Kidney capillary endothelial cell (primary cell): ENCODE data around the gene CORO1C.

Experiments used
- DNase-seq: peaks from one replicate; pipeline ENCODE4 v3.0.0-alpha.2; 2018; ENCODE audit warnings: low spot score

The CORO1C gene

GRCh38 chr12:108647585-108648287 is 83.6 kb downstream of the CORO1C start:
- DNase-seq: no peak

GRCh38 chr12:108646600-108647579 is 84.4 kb downstream of the CORO1C start:
- DNase-seq: no peak

GRCh38 chr12:108645686-108646599 is 85.4 kb downstream of the CORO1C start:
- no peak for DNase-seq

GRCh38 chr12:108644811-108645120 is 86.6 kb downstream of the CORO1C start:
- DNase-seq: no peak

GRCh38 chr12:108643941-108644810 is 87.1 kb downstream of the CORO1C start:
- peak; percentile 76 for DNase-seq

GRCh38 chr12:108642899-108643654 is 88.2 kb downstream of the CORO1C start:
- DNase-seq: no peak

GRCh38 chr12:108642269-108642870 is 88.9 kb downstream of the CORO1C start:
- DNase-seq: no peak

- no peak for DNase-seq
Observed at GRCh38 chr12:108641446-108642268, 89.7 kb downstream of the CORO1C start.

- DNase-seq: no peak
Observed at GRCh38 chr12:108640802-108641445, 90.4 kb downstream of the CORO1C start.

GRCh38 chr12:108638997-108639822 is 92.1 kb downstream of the CORO1C start:
- no peak for DNase-seq

- no peak for DNase-seq
Observed at GRCh38 chr12:108638141-108638827, 93.0 kb downstream of the CORO1C start.

- no peak for DNase-seq
Observed at GRCh38 chr12:108637222-108637971, 93.9 kb downstream of the CORO1C start.

- DNase-seq: no peak
Observed at GRCh38 chr12:108635997-108636808, 95.1 kb downstream of the CORO1C start.

- DNase-seq: no peak
Observed at GRCh38 chr12:108635201-108635996, 95.9 kb downstream of the CORO1C start.

GRCh38 chr12:108634341-108634751 is 97.0 kb downstream of the CORO1C start:
- no peak for DNase-seq
